Peyer's patch (tissue), 4 donors: ENCODE data around the gene ASXL3. TPM values are rescaled to one million over a fixed set of nuclear protein-coding genes. Genes with fewer than 3 reads are reported as not detected.

Experiments used
- DNase-seq, 3 donors: peaks; one replicate each; pipeline ENCODE4 v3.0.0-alpha.2; 2017 to 2019
- H3K27ac ChIP-seq, 4 donors: fragments of 200-600 bp; sonication (generic); one replicate each; pipeline ENCODE4 v1.5.1; 2016 to 2019
- H3K27me3 ChIP-seq, 2 donors: fragments of 200-600 bp; sonication (generic); one replicate each; pipeline ENCODE4 v1.5.1; 2019
- H3K36me3 ChIP-seq, 3 donors: fragments of 200-600 bp; sonication (generic); one replicate each; pipeline ENCODE4 v1.5.1; 2016 to 2019
- H3K4me1 ChIP-seq, 4 donors: fragments of 200-600 bp; sonication (generic); one replicate each; pipeline ENCODE4 v1.5.1; 2016 to 2019
- H3K4me3 ChIP-seq, 4 donors: fragments of 200-600 bp; sonication (generic); 1 replicate in 3 of 4; 2 replicates in 1 of 4; pipeline ENCODE4 v1.5.1; 2016 to 2019; ENCODE audit warnings: mild to moderate bottlenecking in 1 of 4
- H3K9me3 ChIP-seq, 4 donors: fragments of 200-600 bp; sonication (generic); one replicate each; pipeline ENCODE4 v1.5.1; 2016 to 2019; ENCODE audit warnings: mild to moderate bottlenecking in 1 of 4
- CTCF ChIP-seq, 6 experiments: fragments of 450-650 bp in 4 of 6; fragments of 200-600 bp in 2 of 6; sonication (generic) in 1 of 6; IDR thresholded peaks; one replicate each; pipeline ENCODE4 v1.5.1; 2017 to 2019; ENCODE audit warnings: antibody characterized with exemption in 6 of 6, mild to moderate bottlenecking in 3 of 6, moderate library complexity in 1 of 6
- POLR2A ChIP-seq, 2 donors: fragments of 450-650 bp; IDR thresholded peaks; one replicate each; pipeline ENCODE4 v1.5.1; 2017; ENCODE audit warnings: antibody characterized with exemption in 2 of 2, mild to moderate bottlenecking in 2 of 2, moderate library complexity in 2 of 2
- total RNA-seq, 4 donors: library from RNA; depleted of rRNA; stranded (reverse); fragments of >200 nt; gene quantifications; one replicate each; pipeline ENCODE4 v1.1.0, GENCODE V29; 2016

The ASXL3 gene
- total RNA-seq, 4 donors from 2014 or later: 1.5 to 10.9 (median 3.7) TPM

DNA sequence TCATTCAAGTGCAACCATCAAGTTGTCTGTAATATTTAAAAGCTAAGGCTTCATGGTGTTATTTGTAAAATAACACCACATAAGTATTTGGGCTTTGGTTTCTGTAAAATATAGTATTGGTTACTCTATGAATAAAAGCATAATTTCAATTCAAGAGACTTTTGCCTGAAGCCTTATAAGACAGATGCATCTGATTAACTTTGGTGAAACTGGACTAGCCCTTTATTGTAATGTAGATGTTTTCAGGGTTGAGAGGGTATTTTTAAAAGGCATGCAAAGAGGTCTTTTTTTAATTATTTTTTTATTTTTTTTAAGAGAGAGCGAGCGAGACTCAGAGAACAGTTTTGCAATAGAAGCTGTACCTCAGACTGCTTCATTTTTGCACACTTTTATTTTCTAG is 66.5 kb downstream of the ASXL3 start:
- DNase-seq: no peak
- no peaks in the 10 kb centered on the region for H3K4me1 ChIP-seq
- H3K4me3 ChIP-seq: no peak overlapping the region
- H3K27ac ChIP-seq: no peak overlapping the region
- no peaks in the 10 kb centered on the region for H3K9me3 ChIP-seq
- TF ChIP-seq CTCF (IDR thresholded peaks at IDR 0.05): no peak
- TF ChIP-seq POLR2A (IDR thresholded peaks at IDR 0.05): no peak
- H3K27me3 ChIP-seq: no peaks in the 10 kb centered on the region
- H3K36me3 ChIP-seq: no peaks in the 10 kb centered on the region

- H3K9me3 ChIP-seq: no peaks in the 10 kb centered on the region
- H3K36me3 ChIP-seq: no peaks in the 10 kb centered on the region
- H3K4me1 ChIP-seq: no peaks in the 10 kb centered on the region
- no peak overlapping the region for H3K4me3 ChIP-seq
- TF ChIP-seq POLR2A (IDR thresholded peaks at IDR 0.05) (no peak), CTCF (IDR thresholded peaks at IDR 0.05) (no peak)
- DNase-seq: no peak
- H3K27ac ChIP-seq: no peak overlapping the region
- no peaks in the 10 kb centered on the region for H3K27me3 ChIP-seq
These were observed 69.3 kb downstream of the ASXL3 start for GRCh38 chr18:33647365-33647764.

- TF ChIP-seq POLR2A (IDR thresholded peaks at IDR 0.05): no peak
- TF ChIP-seq CTCF (IDR thresholded peaks at IDR 0.05): no peak
- H3K27me3 ChIP-seq: no peaks in the 10 kb centered on the region
- H3K9me3 ChIP-seq: no peaks in the 10 kb centered on the region
- H3K4me3 ChIP-seq: no peak overlapping the region
- H3K27ac ChIP-seq: no peak overlapping the region
- no peak for DNase-seq
- no peaks in the 10 kb centered on the region for H3K36me3 ChIP-seq
- H3K4me1 ChIP-seq: no peaks in the 10 kb centered on the region
These were observed 74.6 kb downstream of the ASXL3 start for GRCh38 chr18:33652635-33653034.

GRCh38 chr18:33653231-33653630 is 75.2 kb downstream of the ASXL3 start:
- TF ChIP-seq POLR2A (IDR thresholded peaks at IDR 0.05): no peak
- TF ChIP-seq CTCF (IDR thresholded peaks at IDR 0.05): no peak
- no peaks in the 10 kb centered on the region for H3K36me3 ChIP-seq
- H3K27me3 ChIP-seq: no peaks in the 10 kb centered on the region
- H3K4me3 ChIP-seq: no peak overlapping the region
- no peaks in the 10 kb centered on the region for H3K9me3 ChIP-seq
- no peaks in the 10 kb centered on the region for H3K4me1 ChIP-seq
- no peak for DNase-seq
- no peak overlapping the region for H3K27ac ChIP-seq

GRCh38 chr18:33656889-33657448 is 79.0 kb downstream of the ASXL3 start:
- TF ChIP-seq POLR2A (IDR thresholded peaks at IDR 0.05) (no peak), CTCF (IDR thresholded peaks at IDR 0.05) (no peak)
- H3K4me3 ChIP-seq: no peak overlapping the region
- no peak overlapping the region for H3K27ac ChIP-seq
- no peaks in the 10 kb centered on the region for H3K9me3 ChIP-seq
- DNase-seq: no peak
- H3K4me1 ChIP-seq: no peaks in the 10 kb centered on the region
- H3K27me3 ChIP-seq: no peaks in the 10 kb centered on the region
- no peaks in the 10 kb centered on the region for H3K36me3 ChIP-seq
